Mammary epithelial cell (primary cell): ENCODE results near the gene KIFC3.

Experiments used
- CTCF ChIP-seq, 2 donors: IDR thresholded peaks in 1 of 2; conservative IDR thresholded peaks in 1 of 2; 2 replicates each; pipeline ENCODE4 v1.5.1; 2011 to 2012; ENCODE audit warnings: inconsistent platforms in 2 of 2, low read length in 2 of 2, mild to moderate bottlenecking in 2 of 2, control low read depth in 1 of 2, low read depth in 1 of 2; ENCODE audit not compliant: insufficient read depth in 1 of 2; ENCODE audit errors: extremely low read depth in 1 of 2
- EZH2 ChIP-seq: IDR thresholded peaks from 2 replicates; pipeline ENCODE4 v1.6.1; 2012; ENCODE audit warnings: low read length, inconsistent platforms, borderline replicate concordance

- TF ChIP-seq CTCF (conservative IDR thresholded peaks at IDR 0.05 in 1 of 2, IDR thresholded peaks at IDR 0.05 in 1 of 2; ENCODE audit: extremely low read depth in 1 of 2, insufficient read depth in 1 of 2, low read depth in 1 of 2, low read length in 2 of 2): no peak
- TF ChIP-seq EZH2: no peak
Measured at GRCh38 chr16:57754354-57755060, 47.8 kb downstream of the KIFC3 start.
